GM12891 (cell line): Measurements from ENCODE around the gene TIMM23B.
"Not testable (repeated sequence)": the region's sequence is repeated elsewhere in the genome, so short reads cannot be mapped to it uniquely, and the experiment has no call there.

ENCODE experiments used
- POLR2A ChIP-seq: IDR thresholded peaks from 2 replicates; pipeline ENCODE4 v1.6.1; 2011; ENCODE audit warnings: low read depth, low read length, control low read depth
- POLR2AphosphoS5 ChIP-seq: IDR thresholded peaks from 2 replicates; pipeline ENCODE4 v1.6.1; 2011; ENCODE audit warnings: low read depth, low read length, control low read depth
- POU2F2 ChIP-seq: IDR thresholded peaks from 2 replicates; pipeline ENCODE4 v1.6.1; 2011; ENCODE audit warnings: low read depth, mild to moderate bottlenecking, control low read depth, low read length, moderate library complexity
- SPI1 ChIP-seq: IDR thresholded peaks from 2 replicates; pipeline ENCODE4 v1.6.1; 2011; ENCODE audit warnings: low read depth, low read length, control low read depth
- TAF1 ChIP-seq: IDR thresholded peaks from 2 replicates; pipeline ENCODE4 v1.6.1; 2011; ENCODE audit warnings: low read depth, low read length, control low read depth

- TF ChIP-seq POU2F2, POLR2A, TAF1, POLR2AphosphoS5, SPI1: not testable (repeated sequence)
These were observed 41.9 kb upstream of the TIMM23B start for GRCh38 chr10:49899999-49900398.
